Colonic mucosa (tissue), 4 donors: ENCODE data around the gene KCNV2. TPM values are rescaled to one million over a fixed set of nuclear protein-coding genes. Genes with fewer than 3 reads are reported as not detected.
"Not testable (repeated sequence)": the region's sequence is repeated elsewhere in the genome, so short reads cannot be mapped to it uniquely, and the experiment has no call there.

Experiments used
- DNase-seq: peaks from one replicate; pipeline ENCODE4 v3.0.0-alpha.2; 2020
- H3K27ac ChIP-seq: fragments of 200-600 bp; one replicate; pipeline ENCODE4 v1.8.0; 2021
- H3K27me3 ChIP-seq: fragments of 200-600 bp; one replicate; pipeline ENCODE4 v1.8.0; 2021
- H3K36me3 ChIP-seq: fragments of 200-600 bp; one replicate; pipeline ENCODE4 v1.8.0; 2021
- H3K4me1 ChIP-seq: fragments of 200-600 bp; one replicate; pipeline ENCODE4 v1.8.0; 2021; ENCODE audit warnings: mild to moderate bottlenecking
- H3K4me3 ChIP-seq: fragments of 200-600 bp; one replicate; pipeline ENCODE4 v1.8.0; 2021
- H3K9ac ChIP-seq, 2 donors: one replicate each; pipeline ENCODE4 v1.7.0; 2013; ENCODE audit warnings: control low read depth in 2 of 2, low read depth in 2 of 2, low read length in 2 of 2
- H3K9me3 ChIP-seq: fragments of 200-600 bp; one replicate; pipeline ENCODE4 v1.8.0; 2021
- CTCF ChIP-seq: fragments of 200-600 bp; IDR thresholded peaks from one replicate; pipeline ENCODE4 v1.8.0; 2022; ENCODE audit warnings: antibody characterized with exemption, mild to moderate bottlenecking
- intact Hi-C: fragments of 100-400 bp; cut with DNase I; formaldehyde crosslinking; loops from one replicate; pipeline ENCODE4 v1.14.1; 2022
- total RNA-seq, 2 donors: library from RNA; stranded (reverse); fragmentation: NEBNext Ultra II Directional in 1 of 2; extraction: Animal tissue kit (Norgen Biotek cat#: 25700) in 1 of 2; gene quantifications; one replicate each; pipeline ENCODE4 v1.2.1, GENCODE V29; 2021
- donor health status: healthy.
- donor health status: DM: no; HTN: no; CAD: no.
- donor health status: DM: no; HTN: no; CAD: no.

The KCNV2 gene
- total RNA-seq, 2 donors from 2014 or later: not detected

- intact Hi-C loops: no loop called here
- H3K9ac ChIP-seq: no peak overlapping the region
- no peaks in the 10 kb centered on the region for H3K36me3 ChIP-seq
- no peaks in the 10 kb centered on the region for H3K27me3 ChIP-seq
- no peaks in the 10 kb centered on the region for H3K4me1 ChIP-seq
- no peak overlapping the region for H3K4me3 ChIP-seq
- no peak for DNase-seq
- no peaks in the 10 kb centered on the region for H3K9me3 ChIP-seq
- TF ChIP-seq CTCF: no peak
- no peak overlapping the region for H3K27ac ChIP-seq
These were observed 16.3 kb upstream of the KCNV2 start for GRCh38 chr9:2700909-2701550.

- no peaks in the 10 kb centered on the region for H3K27me3 ChIP-seq
- TF ChIP-seq CTCF: no peak
- no peak overlapping the region for H3K9ac ChIP-seq
- H3K4me3 ChIP-seq: no peak overlapping the region
- no peaks in the 10 kb centered on the region for H3K36me3 ChIP-seq
- DNase-seq: no peak
- H3K9me3 ChIP-seq: no peaks in the 10 kb centered on the region
- H3K4me1 ChIP-seq: no peaks in the 10 kb centered on the region
- intact Hi-C loops: no loop called here
- H3K27ac ChIP-seq: no peak overlapping the region
These were observed 12.8 kb upstream of the KCNV2 start for GRCh38 chr9:2704504-2704903.

- H3K27me3 ChIP-seq, H3K36me3 ChIP-seq, H3K27ac ChIP-seq, DNase-seq, intact Hi-C loops, H3K9me3 ChIP-seq, H3K4me3 ChIP-seq, H3K9ac ChIP-seq, H3K4me1 ChIP-seq: not testable (repeated sequence)
These were observed 10.1 kb upstream of the KCNV2 start for GRCh38 chr9:2707256-2707655.

GRCh38 chr9:2709645-2710101 lies 7.6 kb upstream of the KCNV2 start:
- H3K27ac ChIP-seq: no peak overlapping the region
- H3K36me3 ChIP-seq: no peaks in the 10 kb centered on the region
- H3K9me3 ChIP-seq: no peaks in the 10 kb centered on the region
- H3K4me1 ChIP-seq: no peaks in the 10 kb centered on the region
- TF ChIP-seq CTCF: no peak
- DNase-seq: no peak
- H3K9ac ChIP-seq: no peak overlapping the region
- no peaks in the 10 kb centered on the region for H3K27me3 ChIP-seq
- intact Hi-C loops: no loop called here
- H3K4me3 ChIP-seq: no peak overlapping the region

- Histone ChIP-seq H3K4me1 (no peaks in the 10 kb centered on the region), H3K9me3 (no peaks in the 10 kb centered on the region), H3K27ac (no peak overlapping the region), H3K36me3 (no peaks in the 10 kb centered on the region), H3K4me3 (no peak overlapping the region), H3K9ac (no peak overlapping the region), H3K27me3 (no peaks in the 10 kb centered on the region)
- intact Hi-C loops: no loop called here
- DNase-seq: no peak
- TF ChIP-seq CTCF: no peak
These were observed 5.6 kb upstream of the KCNV2 start for GRCh38 chr9:2711716-2712115.

- intact Hi-C loops: no loop called here
- DNase-seq: no peak
- no peaks in the 10 kb centered on the region for H3K4me1 ChIP-seq
These were observed 839 bp downstream of the KCNV2 start for GRCh38 chr9:2718001-2718697.

More at GRCh38 chr9:2718001-2718697, 839 bp downstream of the KCNV2 start:
- H3K4me3 ChIP-seq: no peak overlapping the region
- TF ChIP-seq CTCF: no peak
- H3K27me3 ChIP-seq: no peaks in the 10 kb centered on the region
- H3K36me3 ChIP-seq: no peaks in the 10 kb centered on the region
- H3K9ac ChIP-seq: no peak overlapping the region
- no peaks in the 10 kb centered on the region for H3K9me3 ChIP-seq
- H3K27ac ChIP-seq: no peak overlapping the region
